IMR-90 (cell line): Measurements from ENCODE around the gene CDK14. TPM values are rescaled to one million over a fixed set of nuclear protein-coding genes. Genes with fewer than 3 reads are reported as not detected.

Source experiments
- ATAC-seq: fragments of 200-7000 bp; cut with Tn5 transposase; 2 replicates; pipeline ENCODE4 v1.9.1; 2020; ENCODE audit warnings: low read depth, mild to moderate bottlenecking, moderate library complexity
- BruUV-seq: library from RNA; stranded (reverse); fragments of 400-500 nt; replicated peaks from 2 replicates; lab custom pipeline; 2021; lab: Mats Ljungman, UMichigan
- CTCF ChIA-PET: fragments of 300-600 bp; formaldehyde crosslinking; extraction: SDS; loops from one replicate; lab custom pipeline; 2021; ENCODE audit warnings: antibody characterized with exemption; lab: Yijun Ruan, JAX
- POLR2A ChIA-PET: fragments of 300-600 bp; sonication (Branson Sonifier 250); formaldehyde crosslinking; loops from one replicate; lab custom pipeline; 2022; ENCODE audit warnings: antibody characterized with exemption; ENCODE audit not compliant: unreplicated experiment; lab: Charles Lee
- DNase-seq: peaks from one replicate; pipeline ENCODE4 v3.0.0; 2013
- H2AFZ ChIP-seq: replicated peaks from 2 replicates; pipeline ENCODE3; 2013; ENCODE audit warnings: low read length, mild to moderate bottlenecking; ENCODE audit not compliant: poor library complexity
- H2AK5ac ChIP-seq: 2 replicates; pipeline ENCODE4 v1.6.1; 2013; ENCODE audit warnings: low read depth, low read length, inconsistent platforms
- H2AK9ac ChIP-seq: replicated peaks from 2 replicates; pipeline ENCODE3; 2013; ENCODE audit warnings: mild to moderate bottlenecking, low read depth, low read length, moderate library complexity; ENCODE audit not compliant: poor library complexity
- H2BK120ac ChIP-seq: 2 replicates; pipeline ENCODE4 v1.6.1; 2013; ENCODE audit warnings: low read depth, low read length, inconsistent platforms
- H2BK15ac ChIP-seq: 3 replicates; pipeline ENCODE4 v1.6.1; 2013; ENCODE audit warnings: low read depth, low read length, inconsistent platforms
- H2BK20ac ChIP-seq: 2 replicates; pipeline ENCODE4 v1.6.1; 2013; ENCODE audit warnings: low read depth, mild to moderate bottlenecking, inconsistent platforms, low read length, moderate library complexity
- H2BK5ac ChIP-seq: 2 replicates; pipeline ENCODE4 v1.6.1; 2013; ENCODE audit warnings: mild to moderate bottlenecking, low read depth, low read length, inconsistent platforms; ENCODE audit not compliant: poor library complexity, severe bottlenecking
- H3K14ac ChIP-seq: replicated peaks from 2 replicates; pipeline ENCODE4 v1.6.1; 2013; ENCODE audit warnings: low read depth, low read length, inconsistent platforms
- H3K18ac ChIP-seq: 2 replicates; pipeline ENCODE4 v1.6.1; 2013; ENCODE audit warnings: low read depth, low read length, control low read depth
- H3K23ac ChIP-seq: 2 replicates; pipeline ENCODE4 v1.6.1; 2013; ENCODE audit warnings: low read depth, low read length, inconsistent platforms
- H3K27ac ChIP-seq: 2 replicates; pipeline ENCODE4 v1.5.1; 2013; ENCODE audit warnings: mild to moderate bottlenecking, control low read depth, low read length; ENCODE audit not compliant: insufficient read depth
- H3K27me3 ChIP-seq: 2 replicates; pipeline ENCODE4 v1.6.1; 2013; ENCODE audit warnings: low read length; ENCODE audit not compliant: control insufficient read depth, insufficient read depth
- H3K36me3 ChIP-seq: 2 replicates; pipeline ENCODE4 v1.6.1; 2013; ENCODE audit warnings: low read length, mixed read lengths; ENCODE audit not compliant: control insufficient read depth, insufficient read depth
- H3K4ac ChIP-seq: 2 replicates; pipeline ENCODE4 v1.6.1; 2013; ENCODE audit warnings: low read depth, low read length, inconsistent platforms
- H3K4me1 ChIP-seq: 2 replicates; pipeline ENCODE4 v1.6.1; 2013; ENCODE audit warnings: low read length, mixed read lengths; ENCODE audit not compliant: control insufficient read depth, insufficient read depth
- H3K4me2 ChIP-seq: 2 replicates; pipeline ENCODE4 v1.6.1; 2013; ENCODE audit warnings: low read depth, mild to moderate bottlenecking, control low read depth, low read length, moderate library complexity
- H3K4me3 ChIP-seq: 2 replicates; pipeline ENCODE4 v1.5.1; 2013; ENCODE audit warnings: low read depth, mild to moderate bottlenecking, control low read depth, low read length, moderate library complexity; ENCODE audit not compliant: insufficient read depth
- H3K56ac ChIP-seq: 2 replicates; pipeline ENCODE4 v1.6.1; 2013; ENCODE audit warnings: low read length, inconsistent platforms; ENCODE audit not compliant: insufficient read depth; ENCODE audit errors: extremely low read depth
- H3K79me1 ChIP-seq, 2 experiments: 2 replicates each; pipeline ENCODE4 v1.6.1; 2013; ENCODE audit warnings: low read length in 2 of 2, inconsistent platforms in 1 of 2, low read depth in 1 of 2
- H3K9ac ChIP-seq: 2 replicates; pipeline ENCODE4 v1.6.1; 2013; ENCODE audit warnings: low read depth, low read length, control low read depth
- H3K9me1 ChIP-seq: 2 replicates; pipeline ENCODE4 v1.6.1; 2013; ENCODE audit warnings: low read length, inconsistent platforms; ENCODE audit not compliant: insufficient read depth
- H3K9me3 ChIP-seq: 2 replicates; pipeline ENCODE4 v1.6.1; 2013; ENCODE audit warnings: low read length; ENCODE audit not compliant: control insufficient read depth, insufficient read depth
- H4K20me1 ChIP-seq: 2 replicates; pipeline ENCODE4 v1.6.1; 2013; ENCODE audit warnings: low read length, inconsistent platforms; ENCODE audit not compliant: insufficient read depth
- H4K5ac ChIP-seq: 2 replicates; pipeline ENCODE4 v1.6.1; 2013; ENCODE audit warnings: mild to moderate bottlenecking, low read depth, low read length, control low read depth
- H4K8ac ChIP-seq, 2 experiments: 2 replicates each; pipeline ENCODE4 v1.6.1; 2013; ENCODE audit warnings: low read depth in 2 of 2, low read length in 2 of 2, control low read depth in 1 of 2, inconsistent platforms in 1 of 2
- H4K91ac ChIP-seq: 2 replicates; pipeline ENCODE4 v1.6.1; 2013; ENCODE audit warnings: low read depth, low read length, inconsistent platforms; ENCODE audit not compliant: insufficient read depth
- ELK1 ChIP-seq: fragments of 150-350 bp; IDR thresholded peaks from 2 replicates; pipeline ENCODE4 v1.6.1; 2016; ENCODE audit warnings: low read depth, mild to moderate bottlenecking, low read length, moderate library complexity, borderline replicate concordance
- MAFK ChIP-seq: IDR thresholded peaks from 2 replicates; pipeline ENCODE4 v1.6.1; 2012; ENCODE audit warnings: low read depth, low read length, improper control_type of control experiment
- RAD21 ChIP-seq: IDR thresholded peaks from 2 replicates; pipeline ENCODE4 v1.6.1; 2012; ENCODE audit warnings: low read length, improper control_type of control experiment
- dilution Hi-C: fragments of 300-500 bp; cut with HindIII; formaldehyde crosslinking; loops from one replicate; pipeline ENCODE4 v1.14.3; 2018; ENCODE audit warnings: low sequenced_read_pairs; ENCODE audit not compliant: unreplicated experiment
- in situ Hi-C: fragments of 300-500 bp; cut with MboI; formaldehyde crosslinking; loops from 3 replicates; pipeline ENCODE4 v1.14.3; 2019; ENCODE audit warnings: low sequenced_read_pairs, inconsistent platforms, mixed read lengths
- intact Hi-C: fragments of 100-400 bp; cut with micrococcal nuclease; formaldehyde crosslinking; loops from 2 replicates; pipeline ENCODE4 v1.10.0; 2022
- polyA plus RNA-seq, 3 experiments: library from polyadenylated mRNA; depleted of rRNA; stranded (reverse); fragments of >200 nt; gene quantifications; 2 replicates each; pipeline ENCODE4 v1.2.3, GENCODE V29; 2012; ENCODE audit warnings: low replicate concordance in 1 of 3
- total RNA-seq: library from RNA; depleted of rRNA; stranded (reverse); fragments of >200 nt; gene quantifications from 2 replicates; pipeline ENCODE4 v1.2.3, GENCODE V29; 2012

The CDK14 gene
- total and polyA plus RNA-seq, 2 of the 4 experiments (the other 2 are of a cell fraction), result 10.1 to 29.6 TPM

DNA sequence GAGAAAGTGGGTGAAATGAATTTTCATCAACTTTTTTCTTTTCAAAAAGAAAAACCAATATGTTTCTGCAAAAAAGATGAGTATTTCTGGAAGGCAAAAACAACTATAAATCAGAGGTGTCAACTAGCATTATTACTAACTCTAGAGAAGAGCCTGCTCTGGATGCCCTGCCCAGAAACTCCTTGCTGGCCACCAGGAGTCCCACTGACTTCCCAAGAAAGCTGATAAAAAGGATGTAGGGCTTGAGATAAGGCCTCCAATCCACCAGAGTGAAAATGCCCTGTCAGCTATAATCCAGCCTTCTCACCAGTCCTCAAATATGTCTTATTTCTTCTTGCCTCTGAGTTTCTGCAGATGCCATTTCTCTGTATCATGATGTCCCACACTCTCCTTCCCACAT lies 651.4 kb downstream of the CDK14 start:
- ATAC-seq (no peak), DNase-seq (no peak)
- H3K4ac ChIP-seq, result no peak overlapping the region
- no peak overlapping the region for H3K14ac ChIP-seq
- H2AFZ ChIP-seq, result no peak overlapping the region
- H2BK20ac ChIP-seq, result no peak overlapping the region
- H2BK5ac ChIP-seq, result no peak overlapping the region
- H2AK5ac ChIP-seq, result no peak overlapping the region
- H3K27me3 ChIP-seq, result no peaks in the 10 kb centered on the region
- no peaks in the 10 kb centered on the region for H4K20me1 ChIP-seq
- H3K9me1 ChIP-seq, result peaks cover 11% of the 10 kb centered on the region; the same call in 1 of the 2 replicates
- H4K5ac ChIP-seq, result no peak overlapping the region
- H4K8ac ChIP-seq, result no peak overlapping the region
- no peak overlapping the region for H3K27ac ChIP-seq
- dilution Hi-C loops (no loop called here), intact Hi-C loops (no loop called here), in situ Hi-C loops (no loop called here)
- no peak overlapping the region for H3K4me3 ChIP-seq
- H3K23ac ChIP-seq, result no peak overlapping the region
- no peak overlapping the region for H2AK9ac ChIP-seq
- no peak for TF ChIP-seq ELK1
- no peak for TF ChIP-seq RAD21
- peak; percentile 95 for TF ChIP-seq MAFK
- no peak overlapping the region for H3K4me2 ChIP-seq
- ChIA-PET CTCF (interaction anchor here (0.5 kb wide), 1 partner anchor 756 kb away, joined by 3 read pairs; no protein-coding TSS in a partner anchor), POLR2A (no interaction called here)
- H4K91ac ChIP-seq, result no peak overlapping the region
- no peaks in the 10 kb centered on the region for H3K9me3 ChIP-seq
- no peak overlapping the region for H3K56ac ChIP-seq
- no peak overlapping the region for H3K9ac ChIP-seq
- no peaks in the 10 kb centered on the region for H3K79me1 ChIP-seq
- no peaks in the 10 kb centered on the region for H3K36me3 ChIP-seq
- no peak overlapping the region for H3K18ac ChIP-seq
- H3K4me1 ChIP-seq, result peaks cover 13% of the 10 kb centered on the region
- H2BK120ac ChIP-seq, result no peak overlapping the region
- H2BK15ac ChIP-seq, result no peak overlapping the region
- no TSS peak for BruUV-seq
